Measurements from ENCODE around the gene ACTN2. TPM values are rescaled to one million over a fixed set of nuclear protein-coding genes. Genes with fewer than 3 reads are reported as not detected.
A peak's percentile ranks its signal among the peaks of the same experiment; 100 is the strongest.

Gene ACTN2
- total RNA-seq, 2 experiments from 2014 or later: 0.11 to 0.18 TPM

DNA sequence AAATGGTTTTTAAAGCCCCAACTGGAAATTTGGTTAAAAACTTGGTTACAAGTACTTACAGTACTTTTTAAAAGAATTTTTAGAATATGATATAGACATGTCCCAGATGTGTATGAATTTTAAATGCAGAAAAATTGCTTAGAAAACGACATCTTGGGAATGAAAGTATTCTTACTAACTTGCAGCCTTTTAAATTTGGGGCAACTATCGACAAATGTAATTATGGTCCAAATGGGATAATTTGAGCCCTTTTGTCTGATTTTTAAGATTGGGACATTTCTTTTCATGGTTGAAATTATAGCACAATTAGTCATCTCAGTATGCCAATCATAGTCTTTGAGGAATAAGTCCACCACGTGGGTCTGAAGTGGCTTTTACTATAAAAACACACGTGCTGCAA lies 65.6 kb downstream of the ACTN2 start:
- H3K9me3 Mint-ChIP-seq: no peaks in the 10 kb centered on the region
- DNase-seq (no peak), ATAC-seq (no peak)
- H3K27ac Mint-ChIP-seq: no peak overlapping the region
- POLR2A ChIA-PET: no interaction called here
- CTCF ChIA-PET: interaction anchor here (1.1 to 3.6 kb wide), 2 partner anchors 8 to 118 kb away, joined by 3 to 19 read pairs; no protein-coding TSS in a partner anchor
- no peaks in the 10 kb centered on the region for H3K36me3 Mint-ChIP-seq (ENCODE audit: low read depth)
- H3K4me1 Mint-ChIP-seq (ENCODE audit: low read depth): no peaks in the 10 kb centered on the region
- H3K27me3 Mint-ChIP-seq: peaks cover 16% of the 10 kb centered on the region
- TF ChIP-seq, protein P1, sequence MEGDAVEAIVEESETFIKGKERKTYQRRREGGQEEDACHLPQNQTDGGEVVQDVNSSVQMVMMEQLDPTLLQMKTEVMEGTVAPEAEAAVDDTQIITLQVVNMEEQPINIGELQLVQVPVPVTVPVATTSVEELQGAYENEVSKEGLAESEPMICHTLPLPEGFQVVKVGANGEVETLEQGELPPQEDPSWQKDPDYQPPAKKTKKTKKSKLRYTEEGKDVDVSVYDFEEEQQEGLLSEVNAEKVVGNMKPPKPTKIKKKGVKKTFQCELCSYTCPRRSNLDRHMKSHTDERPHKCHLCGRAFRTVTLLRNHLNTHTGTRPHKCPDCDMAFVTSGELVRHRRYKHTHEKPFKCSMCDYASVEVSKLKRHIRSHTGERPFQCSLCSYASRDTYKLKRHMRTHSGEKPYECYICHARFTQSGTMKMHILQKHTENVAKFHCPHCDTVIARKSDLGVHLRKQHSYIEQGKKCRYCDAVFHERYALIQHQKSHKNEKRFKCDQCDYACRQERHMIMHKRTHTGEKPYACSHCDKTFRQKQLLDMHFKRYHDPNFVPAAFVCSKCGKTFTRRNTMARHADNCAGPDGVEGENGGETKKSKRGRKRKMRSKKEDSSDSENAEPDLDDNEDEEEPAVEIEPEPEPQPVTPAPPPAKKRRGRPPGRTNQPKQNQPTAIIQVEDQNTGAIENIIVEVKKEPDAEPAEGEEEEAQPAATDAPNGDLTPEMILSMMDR (IDR thresholded peaks at IDR 0.05): no peak
- intact Hi-C loops (cut with micrococcal nuclease): loop anchor here (10.0 kb wide), 1 partner anchor 633 kb away; no protein-coding TSS in a partner anchor
- H3K4me3 Mint-ChIP-seq: no peak overlapping the region

- Mint-ChIP-seq H3K9me3 (no peaks in the 10 kb centered on the region), H3K4me3 (no peak overlapping the region), H3K36me3 (ENCODE audit: low read depth) (no peaks in the 10 kb centered on the region), H3K27ac (no peak overlapping the region), H3K27me3 (peaks cover 12% of the 10 kb centered on the region), H3K4me1 (ENCODE audit: low read depth) (no peaks in the 10 kb centered on the region)
- intact Hi-C loops (cut with micrococcal nuclease): loop anchor here (10.0 kb wide), 1 partner anchor 631 kb away; no protein-coding TSS in a partner anchor
- DNase-seq (peak; percentile 19), ATAC-seq (peak; percentile 39)
- POLR2A ChIA-PET: no interaction called here
- CTCF ChIA-PET: interaction anchor here (1.8 kb wide), 1 partner anchor 15 kb away, joined by 6 read pairs; no protein-coding TSS in a partner anchor
- TF ChIP-seq, protein P1 (IDR thresholded peaks at IDR 0.05): no peak
Observed at GRCh38 chr1:236753516-236753915, 67.2 kb downstream of the ACTN2 start.

DNA sequence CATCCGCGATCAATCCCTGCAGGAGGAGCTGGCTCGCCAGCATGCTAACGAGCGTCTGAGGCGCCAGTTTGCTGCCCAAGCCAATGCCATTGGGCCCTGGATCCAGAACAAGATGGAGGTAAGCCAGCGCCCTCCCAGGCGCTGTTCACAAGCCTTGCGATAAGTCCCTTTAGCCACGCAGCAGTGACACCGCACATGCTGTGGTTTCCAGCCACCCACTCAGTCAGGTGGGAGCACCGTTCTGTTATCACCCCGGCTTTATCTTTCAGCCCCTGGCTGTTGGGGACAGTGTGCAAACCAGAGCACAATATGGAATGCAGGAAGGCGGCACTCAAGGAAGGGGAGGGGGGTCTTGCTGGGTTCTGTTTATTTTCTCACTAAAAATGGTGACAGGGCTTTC lies 67.7 kb downstream of the ACTN2 start:
- no peaks in the 10 kb centered on the region for H3K9me3 Mint-ChIP-seq
- TF ChIP-seq, protein P1 (IDR thresholded peaks at IDR 0.05): no peak
- H3K27ac Mint-ChIP-seq: no peak overlapping the region
- ATAC-seq: no peak
- no peaks in the 10 kb centered on the region for H3K36me3 Mint-ChIP-seq (ENCODE audit: low read depth)
- no peaks in the 10 kb centered on the region for H3K4me1 Mint-ChIP-seq (ENCODE audit: low read depth)
- POLR2A ChIA-PET: no interaction called here
- no peak overlapping the region for H3K4me3 Mint-ChIP-seq
- CTCF ChIA-PET: interaction anchor here (0.6 to 1.8 kb wide), 2 partner anchors 14 to 115 kb away, joined by 3 to 6 read pairs; no protein-coding TSS in a partner anchor
- intact Hi-C loops (cut with micrococcal nuclease): loop anchor here (10.0 kb wide), 1 partner anchor 631 kb away; no protein-coding TSS in a partner anchor
- no peak for DNase-seq
- peaks cover 11% of the 10 kb centered on the region for H3K27me3 Mint-ChIP-seq

- H3K4me3 Mint-ChIP-seq: no peak overlapping the region
- no peaks in the 10 kb centered on the region for H3K36me3 Mint-ChIP-seq (ENCODE audit: low read depth)
Observed at GRCh38 chr1:236754525-236755210, 68.4 kb downstream of the ACTN2 start.

More at GRCh38 chr1:236754525-236755210, 68.4 kb downstream of the ACTN2 start:
- Mint-ChIP-seq H3K27ac (no peak overlapping the region), H3K9me3 (no peaks in the 10 kb centered on the region), H3K27me3 (peaks cover 10% of the 10 kb centered on the region), H3K4me1 (ENCODE audit: low read depth) (no peaks in the 10 kb centered on the region)
- ChIA-PET POLR2A (interaction anchor here (1.2 kb wide), 1 partner anchor 150 kb away, joined by 3 read pairs; the partner anchor contains the start of gene HEATR1), CTCF (interaction anchor here (1.8 kb wide), 1 partner anchor 13 kb away, joined by 6 read pairs; no protein-coding TSS in a partner anchor)
- intact Hi-C loops (cut with micrococcal nuclease): loop anchor here (10.0 kb wide), 1 partner anchor 630 kb away; no protein-coding TSS in a partner anchor
- TF ChIP-seq, protein P1 (IDR thresholded peaks at IDR 0.05): no peak
- ATAC-seq: no peak
- DNase-seq: no peak
